ENCODE measurements around the gene NOX5. TPM values are rescaled to one million over a fixed set of nuclear protein-coding genes. Genes with fewer than 3 reads are reported as not detected.

The NOX5 gene
- total RNA-seq, 2 experiments from 2014 or later = not detected

DNA sequence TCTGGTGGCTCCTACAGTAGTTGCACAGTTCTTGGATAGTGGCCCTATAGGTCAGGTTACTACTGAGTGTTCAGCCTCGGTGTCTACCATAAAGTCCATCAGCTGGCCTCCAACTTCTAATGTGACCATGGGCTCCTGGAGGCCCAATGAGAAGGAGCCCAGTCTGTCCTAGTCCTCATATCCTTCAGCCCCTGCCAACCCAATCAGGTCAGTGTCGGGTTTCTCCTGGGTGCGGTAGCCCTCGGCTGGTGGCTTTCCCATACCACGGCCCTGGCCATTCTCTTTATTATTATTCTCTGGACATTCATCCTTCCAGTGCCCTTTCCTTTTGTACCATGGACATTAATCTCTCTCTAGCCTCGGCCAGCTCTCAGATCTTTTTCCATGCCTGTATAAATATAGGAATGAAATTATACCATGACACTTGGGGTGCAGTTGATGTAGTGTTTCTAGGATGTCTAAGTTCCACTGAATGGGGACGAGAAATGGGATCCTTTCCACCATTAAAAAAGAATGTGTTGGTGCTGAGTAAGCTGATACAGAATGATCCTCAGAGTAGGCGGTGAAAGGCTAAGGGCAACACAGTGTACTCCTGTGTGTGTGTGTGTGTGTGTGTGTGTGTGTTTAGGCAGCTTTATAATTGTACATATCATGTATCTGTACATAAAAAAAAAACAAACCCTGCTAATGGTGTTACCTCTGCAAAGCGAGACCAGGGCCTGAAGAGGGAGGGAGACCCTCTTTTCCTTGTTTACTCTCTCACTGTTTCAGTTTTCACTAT is 19.3 kb upstream of the NOX5 start:
- POLR2A ChIA-PET = no interaction called here
- DNase-seq = no peak
- Mint-ChIP-seq H3K4me3 (no peak overlapping the region), H3K27ac (no peak overlapping the region), H3K4me1 (no peaks in the 10 kb centered on the region), H3K27me3 (no peaks in the 10 kb centered on the region), H3K9me3 (no peaks in the 10 kb centered on the region), H3K36me3 (ENCODE audit: low read depth) (no peaks in the 10 kb centered on the region)
- CTCF ChIA-PET = no interaction called here

DNA sequence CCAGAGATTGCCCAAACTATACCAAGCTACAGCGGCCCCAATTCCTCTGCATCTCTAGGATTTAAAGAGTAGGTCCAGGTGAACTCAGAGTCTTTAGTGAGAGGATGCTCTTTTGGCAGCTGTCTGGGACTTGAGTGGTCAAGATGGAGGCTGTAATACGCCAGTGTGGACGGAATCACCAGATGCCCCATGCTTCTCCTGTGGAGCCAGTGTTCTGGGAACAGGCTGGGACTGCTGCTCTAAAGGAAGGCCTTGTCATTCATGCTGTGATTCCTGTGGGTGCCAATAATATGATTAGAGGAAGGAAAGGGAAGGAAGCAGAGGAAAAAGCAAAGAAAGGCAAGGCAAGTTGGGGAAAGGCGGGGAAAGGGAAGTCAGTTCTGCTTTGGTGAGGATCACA is 17.4 kb upstream of the NOX5 start:
- ChIA-PET CTCF (no interaction called here), POLR2A (no interaction called here)
- Mint-ChIP-seq H3K9me3 (no peaks in the 10 kb centered on the region), H3K27me3 (no peaks in the 10 kb centered on the region), H3K36me3 (ENCODE audit: low read depth) (no peaks in the 10 kb centered on the region), H3K4me3 (no peak overlapping the region), H3K27ac (no peak overlapping the region), H3K4me1 (no peaks in the 10 kb centered on the region)
- no peak for DNase-seq

DNA sequence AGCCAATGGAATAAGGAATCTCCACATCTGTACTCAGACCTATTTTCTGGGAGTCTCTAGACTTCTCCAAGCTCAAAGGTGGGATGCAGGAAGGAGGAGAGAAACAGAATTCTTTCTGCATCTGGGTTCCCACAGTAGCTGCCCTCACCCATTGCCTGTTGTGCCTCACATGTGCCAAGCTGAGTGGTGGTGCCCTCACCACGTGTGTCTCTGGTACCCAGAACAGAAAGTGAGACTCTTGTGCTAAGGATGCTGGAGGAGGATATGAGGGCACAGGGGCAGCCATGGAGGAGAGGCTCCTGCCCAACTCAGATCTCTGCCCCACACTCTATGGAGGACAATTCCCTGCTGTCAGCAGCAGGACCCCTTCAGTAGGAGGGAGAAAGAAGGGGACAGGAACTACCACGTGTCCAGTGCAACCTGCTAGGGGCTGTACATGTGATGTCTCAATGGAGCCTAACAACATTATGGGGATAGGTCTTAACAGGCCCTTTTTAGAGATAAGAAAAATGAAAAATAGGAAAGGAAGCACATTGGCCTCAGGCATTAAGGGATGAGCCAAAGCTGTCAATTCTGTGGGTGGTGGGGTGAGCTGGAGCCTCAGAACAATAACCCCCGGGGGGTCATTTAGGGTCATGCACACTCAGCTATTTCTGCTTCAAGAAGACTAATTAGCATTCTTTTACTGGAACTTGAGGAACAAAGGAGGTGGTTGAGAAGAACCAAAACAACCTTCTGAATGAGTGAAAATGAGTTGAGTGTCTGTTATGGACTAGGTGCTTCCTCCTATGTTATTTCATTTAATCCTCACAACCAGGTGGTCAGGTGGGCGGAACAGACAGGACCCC is 16.3 kb upstream of the NOX5 start:
- Mint-ChIP-seq H3K27ac (no peak overlapping the region), H3K27me3 (no peaks in the 10 kb centered on the region), H3K4me3 (no peak overlapping the region), H3K4me1 (no peaks in the 10 kb centered on the region), H3K9me3 (no peaks in the 10 kb centered on the region), H3K36me3 (ENCODE audit: low read depth) (no peaks in the 10 kb centered on the region)
- ChIA-PET CTCF (interaction anchor here (1.8 kb wide), 1 partner anchor 33 kb away, joined by 5 read pairs; no protein-coding TSS in a partner anchor), POLR2A (no interaction called here)
- no peak for DNase-seq

DNA sequence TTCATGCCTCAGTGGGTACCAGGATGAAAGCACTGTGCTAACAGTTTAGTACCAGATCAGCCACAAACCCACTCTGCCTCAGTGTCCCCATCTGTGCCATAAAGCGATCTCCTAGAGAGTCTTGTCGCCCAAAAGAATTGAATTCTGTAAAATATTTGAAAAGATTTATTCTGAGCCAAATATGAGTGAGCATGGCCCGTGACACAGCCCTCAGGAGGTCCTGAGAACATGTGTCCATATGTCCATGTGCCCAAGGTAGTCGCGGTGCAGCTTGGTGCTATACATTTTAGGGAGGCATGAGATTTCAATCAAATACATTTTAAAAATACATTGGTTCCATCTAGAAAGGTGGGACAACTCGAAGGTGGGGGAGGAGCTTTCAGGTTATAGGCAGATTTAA is 15.4 kb upstream of the NOX5 start:
- peaks cover 5% of the 10 kb centered on the region for H3K27me3 Mint-ChIP-seq
- no peak overlapping the region for H3K4me3 Mint-ChIP-seq
- no peaks in the 10 kb centered on the region for H3K4me1 Mint-ChIP-seq
- no peaks in the 10 kb centered on the region for H3K9me3 Mint-ChIP-seq
- H3K27ac Mint-ChIP-seq = no peak overlapping the region
- no peaks in the 10 kb centered on the region for H3K36me3 Mint-ChIP-seq (ENCODE audit: low read depth)
- no peak for DNase-seq
- ChIA-PET CTCF (interaction anchor here (0.5 to 1.8 kb wide), 2 partner anchors 32 to 50 kb away, joined by 3 to 5 read pairs; no protein-coding TSS in a partner anchor), POLR2A (no interaction called here)

DNA sequence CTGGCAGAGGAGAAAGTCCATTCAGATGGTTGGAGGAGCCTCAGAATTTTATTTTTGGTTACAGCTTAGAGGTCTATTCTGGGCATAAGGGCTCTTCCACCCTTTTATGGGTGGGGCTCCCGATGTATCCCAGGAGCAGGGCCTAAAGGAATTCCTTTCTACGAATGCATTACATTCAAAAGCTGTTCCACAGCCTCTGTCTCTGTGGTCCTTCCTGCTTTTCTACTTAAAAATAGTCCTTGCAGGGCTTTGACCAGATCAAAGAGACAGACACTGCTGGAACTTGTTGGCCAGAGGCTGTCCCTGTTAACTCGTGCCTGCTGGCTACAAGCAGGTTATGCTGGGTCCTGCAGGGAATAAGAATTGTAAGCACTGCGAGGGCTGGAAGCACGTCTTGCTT is 14.4 kb upstream of the NOX5 start:
- Mint-ChIP-seq H3K9me3 (no peaks in the 10 kb centered on the region), H3K4me1 (no peaks in the 10 kb centered on the region), H3K27ac (no peak overlapping the region), H3K27me3 (peaks cover 8% of the 10 kb centered on the region), H3K36me3 (ENCODE audit: low read depth) (no peaks in the 10 kb centered on the region), H3K4me3 (no peak overlapping the region)
- ChIA-PET POLR2A (no interaction called here), CTCF (interaction anchor here (1.7 to 1.8 kb wide), 2 partner anchors 9 to 31 kb away, joined by 3 to 5 read pairs; no protein-coding TSS in a partner anchor)
- DNase-seq = no peak

DNA sequence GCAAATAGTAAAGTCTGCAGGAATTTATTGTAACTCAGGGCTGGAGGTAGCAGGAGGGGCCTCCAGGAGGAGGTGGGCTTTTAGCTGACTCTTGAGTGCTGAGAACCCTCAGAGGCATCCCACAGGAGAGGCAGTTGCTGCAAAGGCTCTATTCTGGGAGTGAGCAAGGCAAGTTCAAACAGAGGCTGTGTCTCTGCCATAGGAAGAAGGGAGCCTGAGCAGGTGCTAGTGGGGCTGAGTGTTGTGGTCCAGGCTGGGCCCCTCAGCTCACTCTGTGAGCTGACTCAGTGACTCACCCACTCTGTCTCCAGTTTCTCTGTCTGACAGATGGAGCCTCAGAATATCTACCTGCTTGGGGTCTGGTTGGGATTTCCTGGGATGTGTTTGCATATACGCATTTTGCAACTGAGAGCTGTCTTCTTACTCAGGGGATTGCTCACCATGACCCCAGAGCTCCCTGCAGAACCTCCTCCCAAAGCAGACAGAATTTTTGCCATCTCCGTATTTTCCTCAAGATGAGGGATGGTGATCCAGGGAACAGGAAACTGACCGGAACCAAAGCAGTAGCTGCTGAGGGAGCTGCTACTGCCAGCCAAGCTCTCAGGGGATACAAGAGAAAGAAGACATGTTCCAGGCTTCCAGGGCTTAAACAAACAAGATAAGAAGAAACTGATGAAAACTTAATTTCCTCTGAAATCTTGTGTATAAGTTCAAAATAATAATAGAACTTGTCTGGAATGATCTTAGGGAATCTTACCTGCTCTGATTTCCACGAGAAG is 13.6 kb upstream of the NOX5 start:
- CTCF ChIA-PET = interaction anchor here (1.7 kb wide), 1 partner anchor 10 kb away, joined by 3 read pairs; no protein-coding TSS in a partner anchor
- Mint-ChIP-seq H3K9me3 (peaks cover 2% of the 10 kb centered on the region), H3K4me3 (no peak overlapping the region), H3K4me1 (no peaks in the 10 kb centered on the region), H3K27me3 (peaks cover 16% of the 10 kb centered on the region), H3K36me3 (ENCODE audit: low read depth) (no peaks in the 10 kb centered on the region), H3K27ac (no peak overlapping the region)
- POLR2A ChIA-PET = no interaction called here
- no peak for DNase-seq

DNA sequence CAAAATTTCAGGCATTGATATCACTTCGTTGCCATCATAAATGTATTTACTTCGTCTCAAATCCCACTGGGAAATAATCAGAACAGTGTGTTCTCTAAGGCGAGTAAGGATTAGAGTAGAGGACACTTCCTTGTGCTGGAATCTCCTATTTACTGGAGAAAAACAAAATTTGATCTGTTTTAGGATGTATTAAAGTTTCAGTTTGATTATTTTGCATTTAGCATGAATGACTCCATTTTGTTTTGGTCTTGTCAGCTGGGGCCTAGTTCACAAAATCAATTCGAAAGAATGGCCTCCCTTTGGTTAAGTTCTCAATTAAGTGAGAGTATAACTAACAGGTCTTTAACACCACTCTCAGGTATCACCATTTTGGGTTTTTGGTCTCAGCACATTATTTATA is 11.7 kb upstream of the NOX5 start:
- Mint-ChIP-seq H3K36me3 (ENCODE audit: low read depth) (peaks cover 3% of the 10 kb centered on the region), H3K27ac (no peak overlapping the region), H3K4me3 (no peak overlapping the region), H3K9me3 (peaks cover 5% of the 10 kb centered on the region), H3K27me3 (peaks cover 19% of the 10 kb centered on the region), H3K4me1 (no peaks in the 10 kb centered on the region)
- ChIA-PET CTCF (no interaction called here), POLR2A (no interaction called here)
- DNase-seq = no peak

DNA sequence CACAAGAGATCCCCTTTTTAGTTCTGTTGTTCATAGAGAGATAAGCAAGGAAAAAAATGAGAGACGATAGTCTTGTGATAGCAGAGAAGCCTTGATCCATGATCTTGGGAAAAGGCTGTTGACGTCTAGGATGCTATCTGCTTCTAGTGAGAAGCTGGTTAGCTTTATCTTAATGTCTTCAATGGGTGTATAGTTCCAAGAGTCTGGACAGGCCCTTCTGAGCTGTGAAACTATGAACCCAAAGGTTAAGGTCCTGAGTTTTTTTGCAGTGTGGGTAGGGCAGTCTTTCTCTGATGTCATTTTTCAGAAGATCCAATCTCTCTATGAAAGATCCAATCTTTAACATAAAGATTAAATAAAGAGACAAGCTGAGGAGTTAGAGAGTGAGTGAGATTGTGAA is 10.5 kb upstream of the NOX5 start:
- ChIA-PET POLR2A (no interaction called here), CTCF (no interaction called here)
- Mint-ChIP-seq H3K4me3 (no peak overlapping the region), H3K9me3 (peaks cover 11% of the 10 kb centered on the region), H3K27ac (no peak overlapping the region), H3K27me3 (peaks cover 20% of the 10 kb centered on the region), H3K4me1 (no peaks in the 10 kb centered on the region), H3K36me3 (ENCODE audit: low read depth) (peaks cover 4% of the 10 kb centered on the region)
- DNase-seq = no peak

DNA sequence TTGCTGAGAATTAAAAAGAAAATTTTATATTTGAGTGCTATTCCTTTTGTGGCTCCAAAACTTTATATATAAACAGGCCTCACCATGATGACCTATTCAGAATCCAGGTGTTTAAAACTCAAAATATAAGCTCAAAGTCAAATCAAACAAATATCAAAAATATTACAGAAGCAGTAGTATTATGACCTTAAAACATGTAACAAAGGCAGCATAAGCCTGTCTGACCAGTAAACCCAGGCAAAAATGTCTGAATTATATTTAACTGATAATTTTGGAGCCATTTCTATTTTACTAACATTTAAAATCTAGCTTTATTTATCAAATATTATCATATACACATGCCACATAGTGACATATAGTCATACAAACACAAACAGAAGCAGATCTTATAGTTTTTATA is 6.4 kb upstream of the NOX5 start:
- H3K27me3 Mint-ChIP-seq = peaks cover 20% of the 10 kb centered on the region
- DNase-seq = no peak
- H3K4me3 Mint-ChIP-seq = no peak overlapping the region
- POLR2A ChIA-PET = no interaction called here
- CTCF ChIA-PET = no interaction called here
- H3K9me3 Mint-ChIP-seq = peaks cover 26% of the 10 kb centered on the region
- peaks cover 4% of the 10 kb centered on the region for H3K36me3 Mint-ChIP-seq (ENCODE audit: low read depth)
- no peak overlapping the region for H3K27ac Mint-ChIP-seq
- H3K4me1 Mint-ChIP-seq = no peaks in the 10 kb centered on the region

DNA sequence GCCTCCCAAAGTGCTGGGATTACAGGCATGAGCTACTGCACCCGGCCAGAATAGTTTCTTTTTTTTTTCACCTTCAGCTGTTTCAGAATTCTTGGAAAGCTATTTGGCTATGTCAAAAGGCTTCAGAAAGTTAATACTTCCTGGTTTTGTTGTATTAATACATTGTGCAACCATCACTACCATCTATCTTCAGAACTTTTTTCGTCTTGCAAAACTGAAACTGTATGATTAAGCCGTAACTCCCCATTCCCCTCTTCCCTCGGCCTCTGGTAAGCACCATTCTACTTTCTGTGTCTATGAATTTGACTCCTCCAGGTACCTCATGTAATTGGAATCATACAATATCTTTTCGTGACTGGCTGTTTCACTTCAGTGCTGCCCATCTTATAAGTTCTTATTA is 5.2 kb upstream of the NOX5 start:
- H3K27ac Mint-ChIP-seq = peak overlapping the region; percentile 42
- H3K4me3 Mint-ChIP-seq = no peak overlapping the region
- no peaks in the 10 kb centered on the region for H3K4me1 Mint-ChIP-seq
- H3K9me3 Mint-ChIP-seq = peaks cover 26% of the 10 kb centered on the region
- H3K27me3 Mint-ChIP-seq = peaks cover 15% of the 10 kb centered on the region
- ChIA-PET POLR2A (no interaction called here), CTCF (no interaction called here)
- H3K36me3 Mint-ChIP-seq (ENCODE audit: low read depth) = peaks cover 4% of the 10 kb centered on the region
- DNase-seq = no peak

DNA sequence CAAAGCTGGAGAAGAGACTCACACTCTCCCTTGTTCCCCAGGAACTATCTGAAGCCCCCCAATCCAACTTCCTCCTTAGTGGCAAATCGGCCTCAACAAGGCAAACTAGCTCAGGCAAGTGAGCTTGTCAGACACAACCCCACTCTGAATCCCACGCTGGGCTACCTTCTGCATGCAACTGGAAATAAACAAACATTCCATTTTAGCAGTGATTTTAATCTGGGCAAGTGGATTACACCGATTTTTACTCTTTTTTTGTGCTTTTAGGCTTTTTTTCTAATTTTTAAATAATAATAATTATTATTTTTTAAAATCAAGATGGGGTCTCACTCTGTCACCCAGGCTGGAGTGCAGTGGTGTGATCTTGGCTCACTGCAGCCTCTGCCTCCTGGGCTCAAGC is 2.9 kb upstream of the NOX5 start:
- Mint-ChIP-seq H3K4me3 (no peak overlapping the region), H3K9me3 (peaks cover 24% of the 10 kb centered on the region), H3K27me3 (peaks cover 6% of the 10 kb centered on the region), H3K4me1 (no peaks in the 10 kb centered on the region), H3K27ac (no peak overlapping the region), H3K36me3 (ENCODE audit: low read depth) (peaks cover 4% of the 10 kb centered on the region)
- POLR2A ChIA-PET = no interaction called here
- DNase-seq = no peak
- CTCF ChIA-PET = interaction anchor here (0.6 kb wide), 1 partner anchor 417 kb away, joined by 4 read pairs; no protein-coding TSS in a partner anchor

DNA sequence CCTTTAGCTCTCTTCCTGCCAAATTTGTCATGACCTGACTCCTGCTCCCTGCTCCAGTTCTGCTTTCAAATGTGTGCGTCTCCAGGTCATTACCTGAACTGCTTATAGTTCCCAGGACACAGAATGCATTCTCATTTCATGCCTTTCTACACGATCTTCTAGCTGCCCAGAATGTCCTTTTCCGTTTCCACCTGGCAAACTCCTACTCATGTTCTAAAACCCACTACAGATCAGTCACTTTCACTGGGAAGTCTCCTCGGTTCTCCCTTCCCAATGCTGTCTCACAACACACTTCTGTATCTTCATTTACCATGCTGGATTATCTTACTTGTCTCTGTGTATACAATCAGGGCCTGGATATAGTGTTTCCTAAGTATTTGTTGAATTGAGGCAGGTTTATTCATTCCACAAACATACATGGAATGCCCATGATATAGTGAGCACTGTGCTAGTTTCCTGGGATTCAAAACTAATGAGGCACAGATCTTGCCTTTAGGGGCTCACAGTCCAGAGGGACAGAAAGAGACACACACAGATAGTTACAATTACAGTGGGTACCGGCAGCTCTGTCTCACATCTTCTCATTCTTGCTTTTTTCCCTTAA is 1.6 kb upstream of the NOX5 start:
- H3K36me3 Mint-ChIP-seq (ENCODE audit: low read depth) = no peaks in the 10 kb centered on the region
- peaks cover 4% of the 10 kb centered on the region for H3K27me3 Mint-ChIP-seq
- CTCF ChIA-PET = no interaction called here
- H3K4me3 Mint-ChIP-seq = no peak overlapping the region
- DNase-seq = no peak
- POLR2A ChIA-PET = no interaction called here
- peaks cover 20% of the 10 kb centered on the region for H3K9me3 Mint-ChIP-seq
- H3K27ac Mint-ChIP-seq = no peak overlapping the region
- H3K4me1 Mint-ChIP-seq = no peaks in the 10 kb centered on the region

Measured in activated CD4-positive, alpha-beta T cell treated with anti-CD3 and anti-CD28 coated beads, Interleukin-2, amount 10 ng/mL, durations not matched to agents 7 days and 5 days (primary cell).